ENCODE results near the gene ZNF454.

The ZNF454 gene

DNA sequence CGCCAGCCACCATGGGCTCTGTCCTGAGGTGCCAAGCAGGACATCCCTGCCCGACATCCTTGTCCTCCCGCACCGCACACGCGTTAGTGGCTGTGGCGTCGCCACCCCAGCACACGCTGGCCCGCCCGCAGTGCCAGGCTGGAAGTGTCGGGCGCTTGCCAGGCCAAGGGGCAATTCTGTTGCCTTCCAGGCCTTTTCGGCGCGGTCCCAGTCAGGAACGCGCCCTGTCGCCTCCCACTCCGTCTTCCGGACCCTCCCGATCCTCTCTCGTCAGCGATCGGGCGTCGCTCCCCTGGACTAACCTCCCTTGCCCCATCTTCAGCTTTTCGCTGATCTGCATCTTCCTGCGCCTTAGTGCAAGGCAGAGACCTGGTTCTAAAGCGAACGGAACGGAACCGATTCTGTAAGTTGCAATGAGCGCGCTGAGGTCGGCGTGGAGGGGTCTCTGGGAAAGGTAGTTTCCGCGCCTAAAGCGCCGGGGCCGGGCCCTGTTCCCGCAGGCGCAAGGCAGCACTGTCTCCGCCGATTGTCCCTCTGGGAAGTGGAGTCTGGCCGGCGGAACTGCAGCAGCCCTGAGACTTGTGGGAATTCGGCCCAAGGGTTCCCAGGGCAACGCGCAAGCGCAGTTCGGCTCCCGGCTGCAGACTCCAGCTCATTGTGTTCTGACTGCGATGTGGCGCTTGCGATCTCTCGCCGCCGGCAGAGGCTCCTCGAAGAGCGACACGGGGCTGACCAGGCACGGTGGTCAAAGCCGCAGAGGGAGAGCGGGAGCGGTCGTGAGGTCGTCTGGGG, at the start of gene ZNF454:
ZNF454 (plus strand) TSS at position 630 of the 792 bp plus-strand sequence. CDS start 1,594 bp downstream, outside the sequence.
- DNase-seq (ENCODE audit: low read depth, low spot score): peak; percentile 79

DNA sequence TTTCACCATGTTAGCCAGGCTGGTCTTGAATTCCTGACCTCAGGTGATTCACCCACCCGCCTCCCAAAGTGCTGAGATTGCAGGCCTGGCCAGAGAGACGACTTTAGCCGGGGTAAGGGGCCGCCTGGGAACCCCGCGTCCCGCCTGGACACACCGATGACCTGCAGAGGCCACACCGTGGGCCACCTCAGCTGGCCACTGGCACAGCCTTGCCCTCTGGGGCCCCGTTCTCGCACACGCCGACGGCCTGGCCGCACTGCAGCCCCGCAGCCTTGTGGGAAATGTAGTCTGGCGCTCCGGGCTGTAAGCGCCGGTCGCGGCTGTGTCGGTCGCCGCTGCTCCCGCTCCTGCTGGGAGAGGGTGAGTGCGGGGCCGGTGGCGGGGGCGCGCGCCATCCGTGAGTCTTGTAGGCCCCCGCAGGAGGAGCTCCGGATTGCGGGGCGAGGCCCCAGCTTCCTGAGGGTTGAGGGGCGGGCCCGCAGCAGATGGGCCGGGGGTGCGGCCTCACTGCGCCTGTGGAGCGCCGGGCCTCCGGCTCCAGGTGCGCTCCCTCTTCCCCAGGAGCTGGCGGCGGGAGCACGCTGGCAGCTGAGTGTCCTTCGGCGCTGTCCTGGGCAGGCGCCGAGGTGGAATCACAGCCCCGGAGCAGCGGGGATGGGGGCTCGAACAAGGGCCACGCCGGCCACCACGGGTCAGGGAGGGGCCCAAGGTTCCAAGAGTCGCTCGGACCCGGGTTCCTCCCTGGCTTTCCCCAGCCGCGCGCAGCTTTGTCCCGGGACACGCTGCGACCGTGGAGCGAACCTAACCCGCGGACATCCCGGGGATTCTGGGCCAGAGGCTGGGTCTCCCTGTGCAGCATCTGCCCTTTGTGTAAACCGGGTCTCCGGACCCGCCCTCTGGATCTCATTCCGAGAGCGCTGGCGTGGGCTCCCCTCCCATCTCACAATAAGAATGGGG, 45.1 kb upstream of the ZNF454 start, which contains the start of gene ZFP2:
ZFP2 (plus strand) TSS at position 299 of the 957 bp plus-strand sequence. CDS start 35,401 bp downstream, outside the sequence.
- DNase-seq (ENCODE audit: low read depth, low spot score): peak; percentile 10

DNA sequence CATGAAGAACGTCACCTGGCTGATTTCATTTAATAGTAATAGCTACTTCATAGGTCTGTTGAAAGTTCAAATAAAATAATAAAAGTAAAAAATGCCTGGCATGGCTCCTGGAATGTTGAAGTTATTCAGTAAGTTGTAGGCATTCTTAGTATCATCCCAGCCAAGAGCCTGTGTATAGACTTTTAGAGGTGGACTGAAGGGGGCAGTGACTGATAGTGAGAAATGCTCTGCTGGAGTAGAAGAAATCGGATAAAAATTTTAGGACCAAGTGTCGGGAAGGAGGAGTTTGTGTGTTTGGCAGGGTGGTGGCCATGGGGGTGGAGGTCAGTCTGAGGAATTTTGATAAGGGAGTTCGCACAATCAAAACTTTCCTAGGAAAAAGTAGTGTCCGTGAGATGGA, 41.7 kb upstream of the ZNF454 start:
- no peak for DNase-seq (ENCODE audit: low read depth, low spot score)

DNA sequence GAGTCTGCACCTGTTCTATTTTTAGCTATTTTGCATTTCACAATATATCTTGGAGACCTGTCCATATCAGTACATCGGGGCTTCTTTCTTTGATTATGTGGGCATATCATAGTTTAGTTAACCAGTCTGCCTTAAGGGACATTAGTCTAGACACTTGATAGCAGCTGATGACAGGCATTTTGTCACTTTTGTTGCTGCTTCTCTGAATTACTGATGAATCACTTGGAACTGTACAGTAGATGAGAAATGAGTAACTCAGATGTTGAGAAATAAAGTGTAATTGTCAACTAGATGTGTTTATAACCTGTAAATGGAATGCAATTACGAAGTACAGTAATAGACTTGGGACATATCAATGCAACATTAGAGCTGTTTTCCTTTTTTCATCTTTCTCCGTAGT, 38.1 kb upstream of the ZNF454 start:
- DNase-seq (ENCODE audit: low read depth, low spot score): no peak

DNA sequence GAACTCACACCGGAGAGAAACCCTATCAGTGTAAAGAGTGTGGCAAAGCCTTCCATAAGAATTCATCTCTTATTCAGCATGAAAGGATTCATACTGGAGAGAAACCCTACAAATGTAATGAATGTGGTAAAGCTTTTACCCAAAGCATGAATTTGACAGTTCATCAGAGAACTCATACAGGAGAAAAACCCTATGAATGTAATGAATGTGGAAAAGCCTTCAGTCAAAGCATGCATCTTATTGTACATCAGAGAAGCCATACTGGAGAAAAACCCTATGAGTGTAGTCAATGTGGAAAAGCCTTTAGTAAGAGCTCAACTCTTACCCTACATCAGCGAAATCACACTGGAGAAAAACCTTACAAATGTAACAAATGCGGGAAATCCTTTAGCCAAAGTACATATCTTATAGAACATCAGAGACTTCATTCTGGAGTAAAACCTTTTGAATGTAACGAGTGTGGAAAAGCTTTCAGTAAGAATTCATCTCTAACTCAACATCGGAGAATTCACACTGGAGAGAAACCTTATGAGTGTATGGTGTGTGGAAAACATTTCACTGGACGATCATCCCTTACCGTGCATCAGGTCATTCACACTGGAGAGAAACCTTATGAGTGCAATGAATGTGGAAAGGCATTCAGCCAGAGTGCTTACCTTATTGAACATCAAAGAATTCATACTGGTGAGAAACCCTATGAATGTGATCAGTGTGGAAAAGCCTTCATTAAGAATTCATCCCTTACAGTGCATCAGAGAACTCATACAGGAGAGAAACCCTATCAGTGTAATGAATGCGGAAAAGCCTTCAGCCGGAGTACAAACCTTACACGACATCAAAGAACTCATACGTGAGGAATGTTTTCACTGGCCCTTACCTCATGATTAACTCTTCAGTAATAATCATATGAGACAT, 8.9 kb upstream of the ZNF454 start:
- DNase-seq (ENCODE audit: low read depth, low spot score): no peak

DNA sequence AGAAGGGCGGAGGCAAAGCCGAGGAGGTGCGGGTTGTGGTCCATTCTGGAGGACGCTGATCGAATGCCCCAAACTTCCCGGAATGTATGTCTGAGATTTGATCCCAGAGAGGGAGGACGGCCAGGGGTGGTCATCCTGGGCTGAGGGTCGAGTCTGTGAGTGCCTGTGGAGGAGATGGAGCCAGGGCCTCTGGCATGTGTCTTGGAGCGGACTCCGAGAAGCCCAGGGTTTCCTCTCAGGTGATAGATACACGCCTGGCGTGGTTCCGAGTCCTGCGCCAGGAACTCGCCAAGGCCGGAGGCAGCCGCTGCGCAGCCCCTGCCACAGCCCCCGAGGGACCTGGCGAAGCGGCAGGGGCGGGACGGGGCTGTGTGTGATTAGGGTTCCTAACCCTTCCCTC, 363 bp downstream of the ZNF454 start:
- no peak for DNase-seq (ENCODE audit: low read depth, low spot score)

DNA sequence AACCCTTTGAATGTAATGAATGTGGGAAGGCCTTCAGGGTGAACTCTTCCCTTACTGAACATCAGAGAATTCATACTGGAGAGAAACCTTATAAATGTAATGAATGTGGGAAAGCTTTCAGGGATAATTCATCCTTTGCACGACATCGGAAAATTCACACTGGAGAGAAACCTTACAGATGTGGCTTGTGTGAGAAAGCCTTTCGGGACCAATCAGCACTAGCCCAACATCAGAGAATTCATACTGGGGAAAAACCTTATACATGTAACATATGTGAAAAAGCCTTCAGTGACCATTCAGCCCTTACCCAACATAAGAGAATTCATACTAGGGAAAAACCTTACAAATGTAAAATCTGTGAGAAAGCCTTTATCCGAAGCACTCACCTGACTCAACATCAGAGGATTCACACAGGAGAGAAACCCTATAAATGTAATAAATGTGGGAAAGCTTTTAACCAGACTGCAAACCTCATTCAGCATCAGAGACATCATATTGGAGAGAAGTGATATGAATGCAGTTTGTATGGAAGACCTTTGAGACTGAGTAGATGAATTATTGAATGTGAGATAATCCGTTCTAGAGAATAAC, 24.6 kb downstream of the ZNF454 start:
- no peak for DNase-seq (ENCODE audit: low read depth, low spot score)

DNA sequence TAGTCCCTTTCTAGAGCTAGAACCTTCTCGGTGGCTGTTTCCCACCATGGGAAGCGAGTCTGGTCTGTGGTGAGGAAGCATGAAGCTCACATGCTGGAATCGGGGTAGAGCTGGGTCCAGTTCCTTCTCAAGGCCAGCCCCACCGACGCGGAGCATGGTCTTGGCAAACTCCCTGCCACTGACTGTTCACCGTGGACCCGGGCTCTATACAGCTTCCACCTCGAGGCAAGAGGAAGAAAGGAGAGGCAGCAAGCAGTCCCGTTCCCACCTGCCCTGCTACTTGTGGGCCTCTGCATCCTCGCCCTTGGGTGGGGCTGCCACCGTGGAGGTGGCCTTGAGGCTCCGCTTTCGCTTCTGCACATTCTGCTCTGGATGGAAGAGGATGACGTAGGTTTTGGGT, 40.4 kb downstream of the ZNF454 start:
- no peak for DNase-seq (ENCODE audit: low read depth, low spot score)

DNA sequence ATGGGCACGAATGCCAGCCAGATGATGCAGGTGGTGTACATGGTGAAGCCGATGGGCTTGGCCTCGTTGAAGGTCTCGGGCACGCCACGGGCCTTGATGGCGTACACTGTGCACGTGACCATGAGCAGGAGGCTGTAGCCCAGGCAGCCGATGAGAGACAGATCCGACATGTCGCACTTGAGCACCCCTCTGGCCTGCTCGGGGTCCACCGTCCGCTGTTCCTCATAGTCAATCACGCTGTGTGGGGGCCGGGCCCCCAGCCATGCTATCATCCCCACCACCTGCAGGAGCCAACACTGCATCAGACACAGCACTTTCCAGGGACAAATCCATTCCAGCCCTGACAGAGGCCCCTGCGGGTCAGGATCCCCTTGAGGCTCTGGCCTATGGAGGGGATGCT, 41.9 kb downstream of the ZNF454 start:
- no peak for DNase-seq (ENCODE audit: low read depth, low spot score)

DNA sequence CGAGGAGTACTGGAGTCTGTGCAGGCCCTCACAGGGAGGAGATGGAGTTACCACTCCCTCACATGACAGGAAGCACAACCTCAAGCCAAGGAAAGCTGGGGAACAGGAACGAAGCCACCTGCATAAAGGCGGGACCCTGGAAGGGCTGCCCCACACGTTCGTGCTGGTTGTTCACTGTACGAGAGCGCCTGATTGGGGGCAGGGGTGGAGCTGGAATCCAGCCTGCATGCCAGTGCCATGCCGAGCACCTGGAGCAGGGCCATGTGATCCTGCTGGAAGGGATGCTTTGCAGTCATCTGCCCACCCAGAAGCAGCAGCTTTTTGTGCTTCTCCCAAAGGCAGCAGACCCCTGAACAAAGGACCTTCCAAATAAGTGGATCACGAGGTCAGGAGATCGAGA, 42.7 kb downstream of the ZNF454 start:
- no peak for DNase-seq (ENCODE audit: low read depth, low spot score)

DNA sequence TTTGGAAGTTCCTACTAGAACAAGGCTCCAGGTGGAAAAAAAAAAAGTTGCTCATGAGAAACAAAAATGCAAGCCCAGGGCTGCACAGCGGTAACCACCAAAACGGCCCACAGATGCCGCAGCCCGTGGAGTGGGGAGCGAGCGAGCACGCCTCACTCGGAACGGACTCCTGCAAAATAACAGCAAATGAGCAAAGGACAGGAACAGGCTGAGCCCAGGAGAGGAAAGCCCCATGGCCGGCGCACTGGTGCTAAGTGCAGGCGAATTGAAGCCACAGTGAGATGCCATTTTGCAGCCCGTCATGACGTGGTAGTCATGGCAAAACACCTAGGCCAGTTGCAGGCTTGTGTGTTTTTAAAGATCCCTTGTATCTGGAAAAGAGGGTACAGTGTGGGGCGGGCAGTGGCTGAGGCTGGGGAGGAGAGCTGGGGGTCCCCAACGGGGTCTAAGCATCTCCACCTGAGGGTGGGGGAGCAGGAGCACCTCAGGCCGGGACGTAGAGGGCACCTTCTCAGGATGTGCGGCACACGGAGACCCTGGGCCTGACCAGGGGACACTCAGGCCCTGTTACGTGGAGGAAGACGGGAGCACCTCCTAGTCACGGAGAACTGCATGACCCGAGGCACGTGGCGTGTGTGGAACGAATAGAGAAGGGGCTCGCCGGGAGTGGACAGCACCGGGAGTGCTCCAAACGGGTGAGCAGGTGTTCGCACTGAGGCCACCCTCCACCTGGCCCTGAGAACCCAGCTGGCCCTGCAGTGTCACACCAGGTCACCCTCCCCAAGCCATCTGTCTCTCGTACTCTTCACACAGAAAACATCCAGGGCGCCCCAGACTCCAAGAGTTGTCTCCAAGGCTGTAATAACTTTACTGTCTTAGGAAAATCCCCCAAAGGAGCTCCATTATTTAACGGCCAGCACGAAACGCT, 43.4 kb downstream of the ZNF454 start:
- no peak for DNase-seq (ENCODE audit: low read depth, low spot score)

DNA sequence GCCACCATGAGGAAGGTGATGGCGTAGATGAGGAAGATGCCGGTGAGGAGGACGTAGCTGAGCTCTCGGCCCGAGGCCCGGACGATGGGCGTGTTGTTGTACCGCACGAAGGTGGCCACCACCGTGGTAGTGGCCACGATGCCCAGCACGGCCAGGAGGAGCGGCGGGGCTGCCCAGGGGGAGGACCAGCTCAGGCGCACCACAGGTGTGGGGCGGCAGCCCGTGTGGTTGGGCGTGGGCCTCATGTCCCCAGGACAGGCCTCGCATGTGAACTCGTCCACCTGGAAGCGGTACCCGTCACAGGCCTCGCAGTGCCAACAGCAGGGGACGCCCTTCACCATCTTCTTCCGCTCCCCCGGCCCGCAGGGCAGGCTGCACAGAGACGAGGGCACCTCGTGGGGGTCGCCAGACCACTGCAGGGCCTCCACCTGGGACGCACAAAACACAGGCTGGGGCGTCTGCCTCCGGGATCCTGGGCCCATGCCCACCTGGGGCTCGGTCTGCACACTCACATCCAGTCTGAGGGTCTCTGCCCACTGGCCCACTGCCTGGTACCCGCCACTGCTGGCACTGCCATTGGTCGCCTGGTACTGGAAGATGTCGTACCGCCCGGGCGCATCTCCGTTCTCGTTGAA, 45.4 kb downstream of the ZNF454 start:
- no peak for DNase-seq (ENCODE audit: low read depth, low spot score)

DNA sequence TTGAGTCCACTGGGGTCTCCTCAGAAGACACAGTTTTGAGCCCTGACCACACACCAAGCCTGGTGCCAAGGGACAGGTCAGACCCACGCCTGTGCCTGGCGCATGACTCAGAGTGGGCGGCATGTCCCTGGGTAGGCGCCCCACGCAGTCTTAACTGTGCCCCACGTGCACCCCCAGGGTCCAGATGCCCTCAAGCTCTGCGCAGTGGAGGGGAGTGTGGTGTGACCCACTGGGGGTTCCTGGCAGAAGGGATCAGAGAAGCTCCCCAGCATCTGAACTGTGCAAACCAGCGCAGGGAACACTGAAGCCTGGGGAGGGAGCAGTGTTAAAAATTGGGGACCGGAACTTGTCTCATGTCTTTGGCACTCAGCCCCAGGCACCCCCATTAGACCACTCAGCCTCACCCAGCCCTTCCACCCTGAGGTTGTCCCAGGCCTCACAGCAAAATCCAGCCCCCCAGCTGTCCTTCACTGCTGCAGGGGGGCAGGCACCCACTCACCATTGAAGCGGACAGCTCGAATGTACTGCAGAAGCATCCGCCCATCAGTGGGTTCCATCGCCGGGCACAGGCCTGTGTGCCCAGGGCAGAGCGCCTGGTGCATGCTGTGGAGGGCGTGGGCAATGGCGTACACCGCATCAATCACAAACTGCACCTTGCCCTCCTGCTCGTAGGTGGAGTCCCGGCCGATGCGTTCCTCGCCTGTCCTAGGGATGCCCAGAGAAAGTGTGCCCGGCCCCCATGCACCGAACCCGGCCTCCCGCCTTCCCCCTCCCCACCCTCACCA, 47.6 kb downstream of the ZNF454 start:
- no peak for DNase-seq (ENCODE audit: low read depth, low spot score)

DNA sequence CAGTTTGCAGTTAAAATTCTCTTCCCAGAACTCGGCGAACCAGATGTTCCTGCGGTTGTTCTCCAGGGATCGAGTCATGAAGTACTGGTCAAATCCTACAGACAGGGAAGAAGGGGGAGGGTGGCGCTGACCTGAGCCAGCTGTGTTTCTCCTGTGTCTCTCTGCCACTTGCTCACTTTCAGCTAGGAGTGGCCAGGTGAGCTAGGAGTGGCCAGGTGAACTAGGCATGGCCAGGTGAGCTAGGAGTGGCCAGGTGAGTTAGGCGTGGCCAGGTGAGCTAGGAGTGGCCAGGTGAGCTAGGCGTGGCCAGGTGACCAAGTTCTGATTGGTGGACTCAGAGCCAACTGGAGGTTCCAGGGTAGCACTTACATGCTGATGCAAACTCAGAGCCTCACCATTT, 48.3 kb downstream of the ZNF454 start:
- DNase-seq (ENCODE audit: low read depth, low spot score): no peak

DNA sequence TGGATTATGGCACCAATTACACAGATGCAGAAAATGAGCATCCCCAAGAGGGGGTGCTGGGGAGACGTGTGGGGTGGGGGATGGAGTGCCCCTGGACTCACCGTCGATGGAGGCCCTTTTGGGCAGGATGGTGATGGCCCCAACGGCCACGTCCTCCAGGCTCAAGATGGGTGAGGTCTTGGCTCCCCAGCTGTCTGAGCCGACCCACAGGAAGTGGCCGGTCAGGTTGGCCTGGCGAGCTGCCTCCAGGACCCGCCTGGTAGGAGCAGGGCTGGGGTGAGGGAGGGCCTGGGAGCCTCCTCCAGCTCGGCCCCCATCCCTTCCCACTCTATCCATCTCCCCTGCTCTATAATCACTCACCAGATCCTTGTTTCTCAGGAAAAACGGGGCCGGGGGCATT, 49.5 kb downstream of the ZNF454 start:
- no peak for DNase-seq (ENCODE audit: low read depth, low spot score)

DNA sequence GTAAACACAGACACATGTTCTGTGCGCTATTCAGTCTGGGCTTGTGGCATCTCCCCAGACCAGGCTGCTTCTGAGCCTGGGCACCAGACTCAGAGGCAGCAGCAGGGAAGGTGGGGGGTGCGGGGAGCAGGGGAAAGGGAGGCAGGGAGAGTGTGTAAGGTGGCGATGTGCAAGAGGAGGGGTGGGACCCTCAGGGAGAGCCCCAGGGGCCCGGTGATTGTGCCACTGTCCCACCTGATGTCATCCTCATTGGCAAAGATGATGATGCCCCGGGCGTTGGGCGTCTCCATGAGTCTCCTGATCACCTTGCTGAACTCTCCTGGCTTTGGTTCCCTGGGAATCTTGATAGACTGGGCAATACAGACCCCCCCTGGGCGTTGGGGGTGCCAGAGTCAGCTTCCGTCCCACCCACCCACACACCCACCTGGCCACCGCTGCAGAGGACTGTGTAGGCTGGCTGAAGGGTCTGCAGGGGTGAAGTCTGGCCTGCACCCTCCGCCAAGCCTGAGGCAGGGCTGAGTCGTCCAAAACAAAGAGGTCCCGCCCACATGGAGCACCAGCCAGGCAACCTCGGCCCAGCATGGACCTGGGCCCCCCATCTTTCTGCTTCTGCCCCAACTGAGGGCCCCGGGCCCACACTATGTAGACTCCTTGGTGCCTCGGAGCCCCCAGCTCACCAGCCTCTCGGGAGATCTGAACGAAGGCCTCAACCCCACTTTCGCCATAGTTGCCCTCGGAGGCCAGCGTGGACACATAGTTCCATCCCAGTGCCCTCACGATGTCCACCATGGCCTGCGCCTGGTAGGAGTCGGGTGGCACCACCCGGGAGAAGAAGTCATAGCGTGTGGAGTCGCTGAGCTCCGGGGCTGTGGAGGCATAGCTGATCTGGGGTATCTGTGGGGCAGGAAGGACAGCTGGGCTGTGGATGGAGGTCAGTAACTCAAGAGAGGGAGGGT, 50.5 kb downstream of the ZNF454 start:
- DNase-seq (ENCODE audit: low read depth, low spot score): no peak

DNA sequence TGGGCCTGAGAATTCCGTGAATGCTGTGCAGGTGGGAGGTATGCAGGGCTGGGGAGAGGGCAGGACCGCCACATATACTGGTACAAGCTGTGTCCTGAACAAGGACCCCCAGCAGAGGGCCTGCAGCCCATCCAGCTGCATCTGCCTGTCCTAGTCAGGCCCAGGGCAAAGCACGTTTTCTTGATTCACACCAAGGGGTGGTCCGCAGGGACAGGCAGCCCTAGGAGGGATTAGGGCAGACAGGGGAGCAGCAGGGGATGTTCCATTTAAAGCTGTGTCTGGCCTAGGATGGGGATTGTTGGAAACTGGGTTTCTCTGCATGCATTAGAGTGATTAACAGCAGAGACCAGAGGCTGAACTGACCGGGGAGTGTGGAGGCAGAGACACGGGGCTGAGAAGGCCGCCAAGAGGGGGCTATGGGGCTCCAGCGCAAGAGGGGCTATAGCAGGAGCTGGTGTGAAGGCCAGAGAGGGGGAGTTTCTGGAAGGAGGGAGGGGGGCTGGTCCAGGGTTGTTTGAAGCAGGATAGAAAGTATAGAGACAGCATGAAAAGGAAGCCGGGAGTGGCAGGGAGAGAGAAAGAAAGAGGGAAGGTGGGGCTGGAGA, 51.4 kb downstream of the ZNF454 start:
- DNase-seq (ENCODE audit: low read depth, low spot score): no peak

Measured in smooth muscle cell of the brain vasculature (primary cell).